Neural cell (in vitro differentiated cells): ENCODE data around the gene RNU6-7. TPM values are rescaled to one million over a fixed set of nuclear protein-coding genes. Genes with fewer than 3 reads are reported as not detected.

Source experiments
- H2AFZ ChIP-seq: fragments of 200-600, 300-800 bp; sonication (generic), shearing (Covaris generic); 2 replicates; pipeline ENCODE4 v1.6.0; 2014; ENCODE audit warnings: low read depth, mild to moderate bottlenecking, antibody characterized with exemption, low read length, moderate library complexity
- H3F3A ChIP-seq: fragments of 200-600 bp; shearing (Covaris generic); 2 replicates; pipeline ENCODE4 v1.6.1; 2016; ENCODE audit warnings: mild to moderate bottlenecking, moderate library complexity, mixed read lengths, antibody characterized with exemption, low read length; ENCODE audit not compliant: insufficient read depth, poor library complexity, severe bottlenecking
- H3K27ac ChIP-seq: fragments of 200-600, 300-800 bp; sonication (generic), shearing (Covaris generic); 2 replicates; pipeline ENCODE4 v1.5.1; 2014; ENCODE audit warnings: mild to moderate bottlenecking, low read length, moderate library complexity
- H3K27me3 ChIP-seq: fragments of 300-800, 200-600 bp; sonication (generic), shearing (Covaris generic); 2 replicates; pipeline ENCODE4 v1.6.0; 2014; ENCODE audit warnings: mild to moderate bottlenecking, low read depth, low read length, moderate library complexity; ENCODE audit not compliant: insufficient read depth
- H3K36me3 ChIP-seq: fragments of 300-800, 200-600 bp; sonication (generic), shearing (Covaris generic); 2 replicates; pipeline ENCODE4 v1.5.1; 2014; ENCODE audit warnings: mild to moderate bottlenecking, antibody characterized with exemption, low read length, moderate library complexity; ENCODE audit not compliant: insufficient read depth
- H3K4me2 ChIP-seq: fragments of 300-800, 200-600 bp; sonication (generic), shearing (Covaris generic); 2 replicates; pipeline ENCODE4 v1.6.0; 2014; ENCODE audit warnings: mild to moderate bottlenecking, low read length
- H3K4me3 ChIP-seq: fragments of 300-800, 200-600 bp; sonication (generic), shearing (Covaris generic); 2 replicates; pipeline ENCODE4 v1.5.1; 2014; ENCODE audit warnings: mild to moderate bottlenecking, low read length, moderate library complexity
- H3K79me2 ChIP-seq: fragments of 200-600 bp; shearing (Covaris generic); replicated peaks from 2 replicates; pipeline ENCODE4 v1.6.0; 2014; ENCODE audit warnings: mild to moderate bottlenecking, low read length, moderate library complexity; ENCODE audit not compliant: insufficient read depth
- H3K9ac ChIP-seq: fragments of 300-800, 200-600 bp; sonication (generic), shearing (Covaris generic); 2 replicates; pipeline ENCODE4 v1.6.1; 2016; ENCODE audit warnings: mild to moderate bottlenecking, low read length, mixed read lengths
- H3K9me2 ChIP-seq: fragments of 200-600 bp; shearing (Covaris generic); 2 replicates; pipeline ENCODE4 v1.6.1; 2016; ENCODE audit warnings: mild to moderate bottlenecking, low read length, mixed read lengths; ENCODE audit not compliant: insufficient read depth
- H3K9me3 ChIP-seq: fragments of 200-600, 300-800 bp; sonication (generic), shearing (Covaris generic); 2 replicates; pipeline ENCODE4 v1.6.1; 2016; ENCODE audit warnings: mild to moderate bottlenecking, mixed run types, low read length, moderate library complexity, mixed read lengths
- H4K20me1 ChIP-seq: fragments of 200-600 bp; shearing (Covaris generic); 2 replicates; pipeline ENCODE4 v1.6.1; 2016; ENCODE audit warnings: mild to moderate bottlenecking, mixed run types; ENCODE audit not compliant: insufficient read depth
- EP300 ChIP-seq: fragments of 450-650 bp; conservative IDR thresholded peaks from 2 replicates; pipeline ENCODE4 v1.6.1; 2014; ENCODE audit warnings: antibody characterized with exemption, mild to moderate bottlenecking, moderate library complexity; ENCODE audit not compliant: poor library complexity, severe bottlenecking
- EZH2 ChIP-seq: fragments of 200-600, 300-800 bp; shearing (Covaris generic), sonication (generic); IDR thresholded peaks from 2 replicates; pipeline ENCODE4 v1.6.1; 2014; ENCODE audit warnings: antibody characterized with exemption, low read length, borderline replicate concordance, mild to moderate bottlenecking; ENCODE audit not compliant: insufficient read depth, poor library complexity, severe bottlenecking
- MXI1 ChIP-seq: fragments of 450-650 bp; conservative IDR thresholded peaks from 2 replicates; pipeline ENCODE4 v1.6.1; 2014; ENCODE audit warnings: antibody characterized with exemption, mild to moderate bottlenecking; ENCODE audit not compliant: poor library complexity, severe bottlenecking
- POLR2AphosphoS5 ChIP-seq: IDR thresholded peaks from 2 replicates; pipeline ENCODE4 v1.6.1; 2012
- RAD21 ChIP-seq: fragments of 450-650 bp; conservative IDR thresholded peaks from 2 replicates; pipeline ENCODE4 v1.6.1; 2014; ENCODE audit warnings: antibody characterized with exemption, mild to moderate bottlenecking, moderate library complexity
- SMC3 ChIP-seq: fragments of 450-650 bp; conservative IDR thresholded peaks from 2 replicates; pipeline ENCODE4 v1.6.1; 2014; ENCODE audit warnings: antibody characterized with exemption, mild to moderate bottlenecking, moderate library complexity; ENCODE audit not compliant: poor library complexity
- TAF1 ChIP-seq: IDR thresholded peaks from 2 replicates; pipeline ENCODE4 v1.6.1; 2012; ENCODE audit warnings: low read depth
- polyA plus RNA-seq: library from polyadenylated mRNA; depleted of rRNA; stranded (reverse); fragments of >200 nt; gene quantifications from 2 replicates; pipeline ENCODE4 v1.2.3, GENCODE V29; 2014
- TF ChIP-seq, protein P1 (sequence below): IDR thresholded peaks from 2 replicates; pipeline ENCODE4 v1.6.1; 2012; ENCODE audit warnings: borderline replicate concordance
- TF ChIP-seq, protein P2 (sequence below): fragments of 450-650 bp; IDR thresholded peaks from 2 replicates; pipeline ENCODE4 v1.5.1; 2014; ENCODE audit warnings: antibody characterized with exemption, mild to moderate bottlenecking, moderate library complexity; ENCODE audit not compliant: poor library complexity, severe bottlenecking

The RNU6-7 gene
- polyA plus RNA-seq, 1 donor from 2014 or later: not detected

DNA sequence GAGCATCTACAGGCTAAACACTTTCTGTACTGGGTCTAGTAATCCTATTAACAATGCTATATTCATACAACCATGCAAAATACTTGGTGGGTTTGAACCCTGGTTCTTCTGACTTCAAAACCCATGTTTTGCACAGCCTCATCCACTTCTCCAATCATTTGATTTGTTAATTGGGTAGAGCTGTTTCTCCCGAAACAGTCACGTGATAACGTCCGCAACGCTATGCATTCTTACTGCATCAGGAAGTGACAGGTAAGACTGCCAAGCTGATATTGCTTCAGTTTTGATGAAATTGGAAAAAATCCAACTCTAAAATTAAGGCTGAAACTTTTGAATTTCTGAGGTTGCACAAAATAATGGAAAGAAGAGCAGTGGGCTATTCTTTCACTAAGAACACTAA lies 30.4 kb upstream of the RNU6-7 start:
- H3K9me2 ChIP-seq: no peaks in the 10 kb centered on the region

DNA sequence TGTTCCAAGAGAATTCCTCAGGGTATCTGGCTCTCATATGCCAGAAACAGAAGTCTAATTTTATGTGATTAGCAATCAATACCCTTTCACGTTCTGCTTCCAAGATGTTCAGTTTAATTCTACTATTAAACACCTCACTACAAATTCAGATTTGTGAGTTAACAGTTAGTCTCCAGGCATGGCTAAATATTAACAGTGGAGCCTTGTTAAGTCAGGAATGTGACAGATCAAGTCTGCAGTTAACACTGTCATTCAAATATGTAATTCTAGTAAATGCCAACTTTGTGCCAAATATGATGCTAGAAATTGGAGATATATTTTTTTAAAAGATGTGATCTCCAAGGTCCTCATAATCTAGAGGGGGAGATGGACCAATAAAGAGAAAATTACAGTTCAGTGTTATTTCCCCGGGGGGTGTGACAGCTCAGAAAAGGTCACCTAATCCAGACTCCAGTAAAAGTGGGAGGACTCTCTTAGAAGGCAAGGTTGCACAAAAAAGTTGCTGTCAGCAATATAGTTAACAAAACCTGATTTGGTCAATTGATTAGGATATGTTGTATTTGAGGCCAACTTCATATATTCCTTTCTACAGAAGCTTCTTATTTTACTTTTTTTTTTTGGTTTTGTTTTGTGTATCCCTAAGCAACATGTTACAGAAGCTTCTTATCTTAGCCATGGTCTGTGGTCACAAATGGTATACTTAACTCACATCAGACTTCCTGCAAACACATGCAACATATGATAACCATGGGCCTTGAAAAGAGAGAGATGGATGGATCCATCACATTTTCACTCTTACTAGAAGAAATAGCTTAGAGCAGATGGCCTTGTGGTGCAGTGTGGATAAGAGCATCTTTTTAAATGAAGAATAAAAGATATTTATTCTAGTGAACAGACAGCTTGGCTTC lies 18.4 kb upstream of the RNU6-7 start:
- TF ChIP-seq SMC3 (no peak), TAF1 (no peak), EZH2 (no peak), RAD21 (no peak), POLR2AphosphoS5 (no peak), MXI1 (no peak), EP300 (no peak)
- TF ChIP-seq, protein P1, sequence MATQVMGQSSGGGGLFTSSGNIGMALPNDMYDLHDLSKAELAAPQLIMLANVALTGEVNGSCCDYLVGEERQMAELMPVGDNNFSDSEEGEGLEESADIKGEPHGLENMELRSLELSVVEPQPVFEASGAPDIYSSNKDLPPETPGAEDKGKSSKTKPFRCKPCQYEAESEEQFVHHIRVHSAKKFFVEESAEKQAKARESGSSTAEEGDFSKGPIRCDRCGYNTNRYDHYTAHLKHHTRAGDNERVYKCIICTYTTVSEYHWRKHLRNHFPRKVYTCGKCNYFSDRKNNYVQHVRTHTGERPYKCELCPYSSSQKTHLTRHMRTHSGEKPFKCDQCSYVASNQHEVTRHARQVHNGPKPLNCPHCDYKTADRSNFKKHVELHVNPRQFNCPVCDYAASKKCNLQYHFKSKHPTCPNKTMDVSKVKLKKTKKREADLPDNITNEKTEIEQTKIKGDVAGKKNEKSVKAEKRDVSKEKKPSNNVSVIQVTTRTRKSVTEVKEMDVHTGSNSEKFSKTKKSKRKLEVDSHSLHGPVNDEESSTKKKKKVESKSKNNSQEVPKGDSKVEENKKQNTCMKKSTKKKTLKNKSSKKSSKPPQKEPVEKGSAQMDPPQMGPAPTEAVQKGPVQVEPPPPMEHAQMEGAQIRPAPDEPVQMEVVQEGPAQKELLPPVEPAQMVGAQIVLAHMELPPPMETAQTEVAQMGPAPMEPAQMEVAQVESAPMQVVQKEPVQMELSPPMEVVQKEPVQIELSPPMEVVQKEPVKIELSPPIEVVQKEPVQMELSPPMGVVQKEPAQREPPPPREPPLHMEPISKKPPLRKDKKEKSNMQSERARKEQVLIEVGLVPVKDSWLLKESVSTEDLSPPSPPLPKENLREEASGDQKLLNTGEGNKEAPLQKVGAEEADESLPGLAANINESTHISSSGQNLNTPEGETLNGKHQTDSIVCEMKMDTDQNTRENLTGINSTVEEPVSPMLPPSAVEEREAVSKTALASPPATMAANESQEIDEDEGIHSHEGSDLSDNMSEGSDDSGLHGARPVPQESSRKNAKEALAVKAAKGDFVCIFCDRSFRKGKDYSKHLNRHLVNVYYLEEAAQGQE: no peak
- TF ChIP-seq, protein P2, sequence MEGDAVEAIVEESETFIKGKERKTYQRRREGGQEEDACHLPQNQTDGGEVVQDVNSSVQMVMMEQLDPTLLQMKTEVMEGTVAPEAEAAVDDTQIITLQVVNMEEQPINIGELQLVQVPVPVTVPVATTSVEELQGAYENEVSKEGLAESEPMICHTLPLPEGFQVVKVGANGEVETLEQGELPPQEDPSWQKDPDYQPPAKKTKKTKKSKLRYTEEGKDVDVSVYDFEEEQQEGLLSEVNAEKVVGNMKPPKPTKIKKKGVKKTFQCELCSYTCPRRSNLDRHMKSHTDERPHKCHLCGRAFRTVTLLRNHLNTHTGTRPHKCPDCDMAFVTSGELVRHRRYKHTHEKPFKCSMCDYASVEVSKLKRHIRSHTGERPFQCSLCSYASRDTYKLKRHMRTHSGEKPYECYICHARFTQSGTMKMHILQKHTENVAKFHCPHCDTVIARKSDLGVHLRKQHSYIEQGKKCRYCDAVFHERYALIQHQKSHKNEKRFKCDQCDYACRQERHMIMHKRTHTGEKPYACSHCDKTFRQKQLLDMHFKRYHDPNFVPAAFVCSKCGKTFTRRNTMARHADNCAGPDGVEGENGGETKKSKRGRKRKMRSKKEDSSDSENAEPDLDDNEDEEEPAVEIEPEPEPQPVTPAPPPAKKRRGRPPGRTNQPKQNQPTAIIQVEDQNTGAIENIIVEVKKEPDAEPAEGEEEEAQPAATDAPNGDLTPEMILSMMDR: no peak
- H3K9me2 ChIP-seq: no peaks in the 10 kb centered on the region
- no peaks in the 10 kb centered on the region for H4K20me1 ChIP-seq
- no peaks in the 10 kb centered on the region for H3K79me2 ChIP-seq
- no peak overlapping the region for H3K4me2 ChIP-seq
- H3K9ac ChIP-seq: no peak overlapping the region
- H3K27me3 ChIP-seq: no peaks in the 10 kb centered on the region
- H3K4me3 ChIP-seq: no peak overlapping the region
- H2AFZ ChIP-seq: no peak overlapping the region
- H3K27ac ChIP-seq: no peak overlapping the region
- no peaks in the 10 kb centered on the region for H3K36me3 ChIP-seq
- H3F3A ChIP-seq: no peaks in the 10 kb centered on the region
- no peaks in the 10 kb centered on the region for H3K9me3 ChIP-seq

More for the DNA sequence above, 30.4 kb upstream of the RNU6-7 start:
- Histone ChIP-seq H3F3A (no peaks in the 10 kb centered on the region), H3K9ac (no peak overlapping the region), H3K79me2 (no peaks in the 10 kb centered on the region), H3K4me2 (no peak overlapping the region), H4K20me1 (no peaks in the 10 kb centered on the region), H3K27me3 (no peaks in the 10 kb centered on the region), H3K4me3 (no peak overlapping the region), H3K36me3 (no peaks in the 10 kb centered on the region), H3K27ac (no peak overlapping the region), H3K9me3 (no peaks in the 10 kb centered on the region), H2AFZ (no peak overlapping the region)
- TF ChIP-seq RAD21 (no peak), TAF1 (no peak), EZH2 (no peak), MXI1 (no peak), EP300 (no peak), SMC3 (no peak), POLR2AphosphoS5 (no peak)
- TF ChIP-seq, protein P1: no peak
